ENCODE results near the gene MPC1.

DNA sequence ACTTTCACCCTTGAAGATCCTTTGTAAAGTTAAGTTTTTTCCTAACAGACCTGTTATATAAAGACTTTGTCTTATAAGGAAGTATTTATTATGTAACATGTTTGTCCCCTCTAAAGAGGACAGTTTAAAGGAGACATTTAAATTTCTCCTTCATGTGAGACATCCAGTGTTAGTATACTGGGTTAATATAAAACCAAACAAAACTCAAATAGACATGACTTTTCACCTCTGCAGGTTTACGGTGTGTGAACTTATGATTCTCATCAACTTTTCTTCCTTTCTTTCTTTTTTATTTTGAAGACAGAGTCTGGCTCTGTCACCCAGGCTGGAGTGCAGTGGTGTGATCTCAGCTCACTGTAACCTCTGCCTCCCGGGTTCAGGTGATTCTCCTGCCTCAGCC is 17.4 kb upstream of the MPC1 start:
- TF ChIP-seq CTCF (IDR thresholded peaks at IDR 0.05; ENCODE audit: extremely low read depth in 1 of 2, insufficient read depth in 1 of 2, low read depth in 1 of 2, low read length in 2 of 2) (no peak), EZH2 (IDR thresholded peaks at IDR 0.05; ENCODE audit: borderline replicate concordance, low read depth, low read length, severe bottlenecking) (no peak), FOS (IDR thresholded peaks at IDR 0.05; ENCODE audit: borderline replicate concordance, insufficient read depth, low read length) (no peak)
